ENCODE measurements around the gene PROM1. TPM values are rescaled to one million over a fixed set of nuclear protein-coding genes. Genes with fewer than 3 reads are reported as not detected.

PROM1 gene
- total and polyA plus RNA-seq, 2 of the 13 experiments (the other 11 are each of a cell fraction or from before 2014, with no cell fraction given) = 3.9 to 16.4 TPM

- POLR2A ChIA-PET = interaction anchor here (0.8 kb wide), 1 partner anchor 23 kb away, joined by 3 read pairs; no protein-coding TSS in a partner anchor
- Histone ChIP-seq H3K27me3 (ENCODE audit: control insufficient read depth in 1 of 2, insufficient read depth in 2 of 2, low read length in 2 of 2) (no peaks in the 10 kb centered on the region; a peak in 3 of 5 replicates), H3K4me1 (ENCODE audit: insufficient read depth, low read length) (peaks cover 67% of the 10 kb centered on the region), H3K79me2 (ENCODE audit: insufficient read depth, low read length) (no peaks in the 10 kb centered on the region), H2AFZ (ENCODE audit: low read length) (no peak overlapping the region), H4K20me1 (ENCODE audit: insufficient read depth, low read length) (no peaks in the 10 kb centered on the region), H3K4me3 (replicated peaks in 1 of 3; ENCODE audit: insufficient read depth in 1 of 3, low read depth in 2 of 3, low read length in 3 of 3) (no peak overlapping the region), H3K9me3 (ENCODE audit: low read length) (no peaks in the 10 kb centered on the region), H3K4me2 (ENCODE audit: low read depth, low read length) (no peak overlapping the region), H3K36me3 (replicated peaks in 1 of 2; ENCODE audit: control insufficient read depth in 1 of 2, insufficient read depth in 2 of 2, low read length in 2 of 2) (no peaks in the 10 kb centered on the region), H3K27ac (ENCODE audit: extremely low read length, insufficient read depth, low read length) (no peak overlapping the region), H3K9ac (ENCODE audit: insufficient read depth, low read depth, low read length) (no peak overlapping the region)
- CTCF ChIA-PET (ENCODE audit: low intra/inter-chr PET ratio, low total read pairs) = no interaction called here
- in situ Hi-C loops (cut with HindIII; ENCODE audit: extremely low pct_ligation_motif_present, low pct_unique_long_range_greater_than_20kb) = no loop called here
- BruUV-seq (replicated peaks) = no TSS peak
- DNase-seq (ENCODE audit: low spot score) (no peak), ATAC-seq (no peak), FAIRE-seq (no peak)
- TF ChIP-seq YY1 (IDR thresholded peaks at IDR 0.05; ENCODE audit: insufficient read depth, insufficient replicate concordance, low read depth, low read length) (no peak), ZNF878 (CRISPR knock-in tag; IDR thresholded peaks at IDR 0.05) (no peak), NFIB (CRISPR knock-in tag; IDR thresholded peaks at IDR 0.05; ENCODE audit: borderline replicate concordance) (no peak), SALL1 (CRISPR knock-in tag; IDR thresholded peaks at IDR 0.05) (no peak), ZFP41 (CRISPR knock-in tag; IDR thresholded peaks at IDR 0.05; ENCODE audit: borderline replicate concordance) (no peak), SIX1 (CRISPR knock-in tag; IDR thresholded peaks at IDR 0.05; ENCODE audit: borderline replicate concordance) (no peak), ZKSCAN8 (CRISPR knock-in tag; IDR thresholded peaks at IDR 0.05; ENCODE audit: borderline replicate concordance) (no peak), KLF16 (CRISPR knock-in tag; IDR thresholded peaks at IDR 0.05) (no peak), SNAI1 (CRISPR knock-in tag; IDR thresholded peaks at IDR 0.05; ENCODE audit: borderline replicate concordance) (no peak), REPIN1 (CRISPR knock-in tag; IDR thresholded peaks at IDR 0.05; ENCODE audit: borderline replicate concordance, low read depth) (no peak)
- intact Hi-C loops (cut with micrococcal nuclease; ENCODE audit: unreplicated experiment) = loop anchor here (10.0 kb wide), 1 partner anchor 47 kb away; no protein-coding TSS in a partner anchor
- WGBS (ENCODE audit: low lambda C conversion rate) = 55% methylated on average over 2 of the region's 2 CpGs
Observed at GRCh38 chr4:16118090-16118489, 34.3 kb upstream of the PROM1 start.

Data from HepG2 (cell line).